Stimulated activated CD4-positive, alpha-beta T cell treated with anti-CD3 and anti-CD28 coated beads, TNF-alpha, amount 100 ng/mL, for 1 hour (primary cell): ENCODE results near the gene EPN1.

Source experiments
- DNase-seq, 3 donors: peaks; one replicate each; pipeline ENCODE4 v3.0.0-alpha.2; 2020; ENCODE audit warnings: low read depth in 3 of 3, low spot score in 1 of 3

Gene EPN1

DNA sequence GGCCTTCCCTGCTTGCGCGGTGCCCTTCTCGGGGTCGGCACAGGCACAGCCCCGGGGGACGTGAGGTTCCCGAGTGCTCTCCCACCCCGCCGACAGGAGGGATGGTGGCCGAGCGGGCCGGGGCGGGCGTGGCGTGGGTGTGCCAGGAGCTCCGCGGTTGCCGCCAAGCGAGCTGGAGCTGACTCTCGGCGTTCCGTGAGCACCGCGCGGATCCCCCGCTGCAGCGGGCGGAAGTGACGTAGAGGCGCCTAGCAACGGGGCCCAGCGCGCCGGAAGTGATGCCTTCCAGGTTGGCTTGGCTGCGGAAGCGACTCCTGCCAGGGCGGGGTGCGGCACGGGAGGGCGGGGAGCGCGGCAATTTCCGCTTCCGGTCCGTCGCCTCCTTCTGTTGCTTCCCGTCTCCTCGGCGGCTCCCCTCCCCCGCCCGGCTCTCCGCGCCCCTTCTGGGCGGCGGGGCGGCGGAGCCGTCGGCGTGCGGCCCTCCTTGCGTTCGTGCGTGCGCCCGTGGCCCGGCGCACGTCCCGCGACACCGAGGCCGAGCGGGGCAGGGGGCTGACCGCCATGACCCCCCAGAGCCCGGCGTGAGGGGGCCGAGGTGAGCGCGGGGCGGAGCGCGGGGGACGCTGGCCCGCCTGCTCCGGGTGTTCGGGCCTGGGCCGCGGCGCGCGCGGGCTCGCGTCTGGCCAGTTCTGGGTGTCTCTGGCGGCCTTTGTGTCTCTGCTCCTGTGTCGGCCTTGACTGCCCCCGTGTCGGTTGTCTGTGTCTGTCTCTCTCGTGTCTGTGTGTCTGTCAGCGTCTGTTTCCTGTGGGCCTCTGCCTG, at the start of gene EPN1:
Gene EPN1 (plus strand): TSS at position 386 of the 820 bp plus-strand sequence. CDS start 3,402 bp downstream, outside the sequence.
- DNase-seq: peak; percentile 93 to 96 (median 95)

DNA sequence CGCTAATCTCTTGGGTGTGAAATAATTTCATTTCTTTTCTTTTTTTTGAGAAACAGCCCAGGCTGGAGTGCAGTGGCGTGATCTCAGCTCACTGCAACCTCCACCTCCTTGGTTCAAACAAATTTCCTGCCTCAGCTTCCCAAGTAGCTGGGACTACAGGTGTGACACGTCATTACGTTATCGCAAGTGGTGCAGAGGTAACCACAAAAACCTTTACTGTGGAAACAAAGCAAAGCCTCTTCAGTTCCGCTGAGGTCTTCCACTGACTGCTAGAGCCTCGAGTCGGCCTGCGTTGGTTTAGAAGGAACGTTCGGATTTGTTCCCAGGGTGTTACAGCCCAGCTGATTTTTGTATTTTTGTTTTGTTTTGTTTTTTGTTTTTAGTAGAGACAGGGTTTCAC, 48.7 kb upstream of the EPN1 start:
- no peak for DNase-seq

DNA sequence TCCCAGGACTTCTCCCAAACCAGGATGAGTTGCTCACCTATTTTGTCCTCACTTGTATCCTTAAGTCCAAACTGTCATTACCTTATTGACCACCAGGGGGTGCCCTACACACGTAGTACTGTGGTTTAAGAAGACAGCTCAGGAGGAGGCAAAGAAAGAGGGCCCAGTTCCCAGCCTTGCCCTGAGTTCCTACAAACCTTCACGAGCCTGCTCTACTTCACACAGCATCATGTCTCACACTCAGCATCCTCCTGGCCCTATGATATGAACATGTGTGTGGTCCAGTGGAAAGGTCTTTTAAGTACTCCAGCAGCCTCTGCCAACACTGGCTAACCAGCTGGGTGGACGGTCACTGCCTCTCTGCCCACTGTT, 42.6 kb upstream of the EPN1 start:
- DNase-seq: peak in 2 of 3 donors; percentile 72 to 85

DNA sequence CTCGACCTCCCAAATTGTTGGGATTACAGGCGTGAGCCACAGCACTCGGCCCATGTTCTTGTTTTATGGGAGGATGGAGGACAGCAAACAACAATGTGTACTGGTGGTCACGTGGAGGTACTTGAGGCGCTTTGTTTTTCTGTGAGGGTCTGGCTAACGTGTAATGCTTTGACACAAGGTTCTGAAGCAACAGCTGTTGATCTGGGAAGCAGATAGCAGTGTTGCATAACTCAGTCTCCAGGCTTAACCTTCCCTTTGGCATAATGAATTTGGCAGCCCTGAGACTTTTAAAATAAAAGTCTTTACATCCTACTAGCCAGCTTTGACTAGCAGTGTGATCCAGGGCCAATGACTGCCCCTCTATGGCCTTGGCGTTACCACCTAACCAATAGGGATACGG, 41.2 kb upstream of the EPN1 start:
- no peak for DNase-seq

DNA sequence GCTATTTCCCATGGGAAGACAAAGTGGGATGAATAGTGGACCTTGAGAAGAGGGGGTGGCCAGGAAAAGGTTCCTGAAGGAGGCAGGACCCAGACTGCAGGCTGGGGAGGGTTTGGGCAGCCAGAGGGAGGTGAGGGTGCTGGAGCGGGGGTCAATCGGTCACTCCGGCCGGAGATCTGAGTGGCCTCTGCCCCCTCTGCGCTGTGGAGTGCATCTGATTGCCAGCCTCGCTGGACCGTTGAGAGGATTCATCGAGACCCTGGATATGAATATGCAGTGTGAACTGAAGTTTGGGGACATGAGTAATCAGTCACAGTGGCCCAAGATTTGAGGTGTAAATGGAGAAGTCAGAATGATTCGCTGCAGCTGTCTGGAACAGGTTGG, 39.7 kb upstream of the EPN1 start:
- no peak for DNase-seq

DNA sequence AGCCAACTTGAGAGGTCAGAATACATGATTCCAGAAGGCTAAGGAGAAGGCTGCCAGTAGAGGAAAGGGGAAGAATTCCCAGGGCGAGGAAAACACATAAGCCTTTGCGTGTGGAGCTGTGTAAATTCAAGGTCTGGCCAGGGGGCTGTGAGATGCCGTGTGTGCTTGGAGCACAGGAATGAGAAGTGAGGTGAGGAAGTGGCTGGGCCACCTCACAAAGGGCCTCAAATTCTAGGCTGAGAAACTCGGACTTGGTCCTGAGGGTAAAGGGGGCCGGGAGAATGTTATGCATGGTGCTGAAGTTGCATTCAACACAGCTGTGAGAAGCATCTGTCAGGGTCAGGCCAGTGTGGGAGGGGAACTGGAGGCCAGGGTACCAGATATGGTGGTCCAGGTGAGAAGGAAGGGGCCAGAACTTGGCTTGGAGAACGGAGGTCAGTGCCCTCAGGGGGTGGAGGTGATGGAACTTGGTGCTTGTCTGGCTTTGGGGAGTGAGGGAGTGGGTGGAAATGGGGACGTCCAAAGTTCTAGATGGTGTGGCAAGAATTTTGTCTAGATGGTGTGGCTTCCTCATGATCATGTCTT, 39.1 kb upstream of the EPN1 start:
- no peak for DNase-seq

DNA sequence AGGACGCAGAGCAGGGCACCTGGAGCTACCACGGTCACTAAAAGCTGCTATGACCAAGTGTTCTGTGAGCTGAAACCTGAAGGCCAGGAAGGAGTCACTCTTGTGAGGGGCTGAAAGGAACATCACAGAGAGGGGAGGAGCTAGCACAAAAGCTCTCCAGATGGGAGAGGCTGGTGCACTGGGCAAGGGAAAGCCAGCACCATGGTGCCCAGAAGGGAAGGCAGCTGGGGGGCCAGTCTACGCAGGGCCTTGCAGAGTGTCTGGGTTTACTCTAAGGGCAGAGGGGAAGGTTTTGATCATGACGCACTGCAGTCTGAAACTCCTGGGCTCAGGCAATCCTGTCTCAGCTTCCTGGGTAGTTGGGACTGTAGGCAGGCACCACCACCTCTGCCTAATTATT, 38.3 kb upstream of the EPN1 start:
- DNase-seq: no peak

DNA sequence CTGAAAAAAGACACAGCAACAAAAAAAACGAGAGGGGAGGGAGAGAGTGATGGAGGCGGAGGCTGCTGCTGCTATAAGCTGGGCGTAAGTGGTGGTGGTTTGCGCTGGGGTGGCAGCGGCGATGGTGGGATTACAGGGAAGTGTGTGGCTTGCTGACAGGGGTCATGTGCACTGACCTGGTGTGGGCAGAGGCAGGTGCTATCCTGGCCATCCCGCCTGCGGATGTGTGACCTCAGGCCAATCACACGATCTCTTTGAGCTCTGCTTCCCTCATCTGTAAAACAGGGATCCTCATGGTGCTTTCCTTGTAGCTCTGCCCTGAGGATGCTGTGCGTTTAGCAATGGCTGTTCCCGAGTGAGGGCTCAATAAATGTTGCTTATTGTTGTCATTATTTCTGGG, 37.5 kb upstream of the EPN1 start:
- DNase-seq: no peak

DNA sequence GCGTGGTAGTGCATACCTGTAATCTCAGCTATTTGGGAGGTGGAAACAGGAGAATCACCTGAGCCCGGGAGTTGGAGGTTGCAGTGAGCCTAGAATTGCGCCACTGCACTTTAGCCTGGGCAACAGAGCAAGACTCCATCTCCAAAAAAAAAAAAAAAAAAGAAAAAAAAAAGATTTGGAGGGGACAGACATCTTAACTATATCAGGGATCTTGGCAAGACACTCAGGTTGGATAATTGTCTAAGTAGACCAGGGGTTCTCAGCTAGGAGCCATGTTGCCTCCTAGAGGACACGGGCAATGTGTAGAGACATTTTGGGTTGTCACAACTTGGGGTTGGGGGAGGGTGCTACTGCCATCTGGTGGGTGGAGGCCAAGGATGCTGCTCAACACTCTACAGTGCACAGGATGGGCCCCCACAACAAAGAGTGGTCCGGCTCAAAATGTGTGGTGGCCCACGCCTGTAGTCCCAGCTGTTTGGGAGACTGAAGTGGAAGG, 36.1 kb upstream of the EPN1 start:
- DNase-seq: no peak

DNA sequence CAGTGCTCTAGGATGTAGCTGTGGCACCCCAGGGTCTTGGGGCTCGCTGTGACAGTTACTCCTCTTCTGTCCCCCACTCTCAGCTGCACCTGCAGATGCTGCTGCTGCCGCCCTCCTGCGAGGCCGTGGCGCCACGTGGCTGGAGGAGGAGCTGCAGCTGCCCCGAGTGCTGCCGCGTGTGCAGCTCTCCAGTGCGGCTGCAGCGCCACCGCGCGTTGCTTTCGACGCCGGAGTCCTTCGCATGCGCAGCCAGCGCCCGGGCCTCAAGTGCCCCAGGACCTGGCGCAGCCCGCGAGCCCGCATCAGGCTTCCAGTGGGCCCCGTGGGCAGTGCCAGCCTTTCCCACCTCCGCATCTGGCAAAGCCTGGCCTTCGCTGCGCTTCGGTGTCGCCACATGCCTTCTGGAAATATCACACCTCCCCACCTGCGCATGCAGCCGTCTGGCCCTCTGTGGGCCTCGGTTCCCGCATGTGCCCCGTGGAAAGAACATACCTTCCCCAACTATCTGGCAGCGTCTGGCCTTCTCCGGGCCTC, 34.9 kb upstream of the EPN1 start:
- peak in 2 of 3 donors; percentile 51 to 54 for DNase-seq

DNA sequence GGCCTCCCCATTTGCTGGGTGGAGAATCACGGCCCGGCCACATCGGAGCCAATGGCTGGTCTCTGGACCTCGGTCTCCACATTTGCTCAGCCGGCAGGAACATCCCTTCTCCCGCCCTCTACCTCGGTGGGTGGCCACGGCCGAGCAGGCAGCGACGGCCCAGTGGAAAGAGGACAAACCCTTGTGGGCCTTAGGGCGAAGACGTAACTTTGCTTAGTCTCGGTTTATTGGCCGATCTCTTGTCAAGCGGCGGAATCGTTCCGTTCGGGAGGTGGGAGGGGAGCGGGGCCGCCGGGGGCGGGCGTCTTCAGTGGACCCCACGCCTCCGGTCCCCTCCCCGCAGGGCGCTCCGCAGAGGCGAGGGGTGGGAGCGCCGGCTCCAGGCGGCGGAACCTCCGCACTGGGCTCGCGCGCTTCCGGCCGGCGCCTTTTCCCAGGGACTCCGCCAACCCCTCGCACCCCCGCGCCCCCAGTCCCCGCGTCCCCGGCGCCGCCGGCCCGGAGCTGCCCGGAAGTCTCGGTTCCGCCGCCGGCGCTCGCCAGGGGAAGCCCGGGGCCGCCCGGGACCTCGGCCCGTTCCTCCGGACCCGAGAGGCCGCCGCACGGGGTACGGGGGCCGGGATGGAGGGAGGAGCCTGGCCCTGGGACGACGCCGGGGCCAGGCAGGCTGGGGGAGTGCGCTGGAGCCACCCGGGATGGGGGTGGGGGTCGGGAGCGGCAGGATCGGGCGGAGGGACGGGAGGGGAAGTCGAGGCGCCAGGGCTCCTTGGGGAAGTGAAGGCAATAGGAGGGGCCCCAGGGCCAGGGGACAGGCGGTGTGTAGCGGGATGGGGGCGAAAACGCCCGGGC, 34.2 kb upstream of the EPN1 start, which contains the start of gene ZNF580:
Gene ZNF580 (plus strand): TSS at position 426 of the 849 bp plus-strand sequence. CDS start 1,507 bp downstream, outside the sequence.
- peak in 1 of 3 donors; percentile 64 for DNase-seq

DNA sequence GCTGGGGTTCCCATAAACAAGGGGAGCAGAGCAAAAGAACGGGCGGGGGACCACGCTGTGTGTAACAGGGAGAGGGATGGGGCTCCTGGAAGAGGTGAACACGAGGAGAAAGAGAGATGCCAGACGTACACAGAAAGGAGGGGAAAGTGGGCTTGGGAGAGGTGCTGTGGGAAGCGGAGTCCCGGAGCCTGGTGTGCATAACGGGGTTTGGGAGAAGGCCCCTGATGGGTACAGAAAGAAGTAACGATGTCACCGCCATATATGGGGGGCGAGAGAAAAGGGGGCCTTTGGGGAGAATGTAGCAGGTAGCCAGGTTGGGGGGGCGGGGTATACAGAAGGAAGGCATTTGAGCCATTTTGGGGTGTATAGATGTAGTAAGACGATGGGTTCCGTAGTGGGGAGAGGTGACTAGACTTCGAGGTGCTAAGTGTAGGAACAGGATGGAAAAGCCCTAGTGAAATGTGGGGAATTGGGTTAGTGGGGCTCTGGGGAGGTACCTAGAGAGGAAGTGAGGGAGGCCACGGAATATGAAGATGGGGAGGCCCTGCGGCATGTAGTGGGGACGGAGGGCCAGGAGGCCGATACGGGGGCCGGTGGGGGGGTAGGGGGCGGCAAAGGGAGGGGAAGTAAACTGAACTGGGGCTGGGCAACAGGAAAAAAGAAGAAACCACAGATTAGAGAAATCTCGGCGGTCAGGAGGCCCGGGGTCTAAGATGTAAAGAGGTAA, 33.4 kb upstream of the EPN1 start:
- no peak for DNase-seq

DNA sequence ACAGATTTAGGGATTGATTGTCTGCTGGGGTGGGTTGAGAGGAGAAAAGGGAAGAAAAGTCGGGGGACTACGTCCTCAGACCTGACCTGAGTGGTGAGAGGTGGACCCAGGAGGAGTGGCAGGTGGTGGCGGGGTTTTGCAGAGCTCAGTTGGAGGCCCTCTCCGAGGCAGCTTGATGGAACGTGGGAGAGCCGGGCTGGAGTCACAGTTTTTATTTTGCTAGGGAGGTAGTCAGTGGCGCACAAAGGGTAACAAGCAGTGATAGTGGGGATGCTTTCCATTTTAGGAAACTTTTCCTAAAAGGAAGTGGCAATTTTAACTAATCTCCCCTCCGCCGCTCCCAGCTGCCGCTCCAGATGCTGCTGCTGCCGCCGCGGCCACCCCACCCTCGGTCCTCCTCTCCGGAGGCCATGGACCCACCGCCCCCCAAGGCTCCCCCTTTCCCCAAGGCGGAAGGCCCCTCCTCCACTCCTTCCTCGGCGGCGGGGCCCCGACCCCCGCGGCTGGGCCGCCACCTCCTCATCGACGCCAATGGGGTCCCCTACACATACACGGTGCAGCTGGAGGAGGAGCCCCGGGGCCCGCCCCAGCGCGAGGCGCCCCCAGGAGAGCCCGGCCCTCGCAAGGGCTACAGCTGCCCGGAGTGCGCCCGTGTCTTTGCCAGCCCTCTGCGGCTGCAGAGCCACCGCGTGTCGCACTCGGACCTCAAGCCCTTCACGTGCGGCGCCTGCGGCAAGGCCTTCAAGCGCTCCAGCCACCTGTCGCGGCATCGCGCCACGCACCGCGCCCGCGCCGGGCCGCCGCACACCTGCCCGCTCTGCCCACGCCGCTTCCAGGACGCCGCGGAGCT, 32.6 kb upstream of the EPN1 start:
- DNase-seq: no peak

DNA sequence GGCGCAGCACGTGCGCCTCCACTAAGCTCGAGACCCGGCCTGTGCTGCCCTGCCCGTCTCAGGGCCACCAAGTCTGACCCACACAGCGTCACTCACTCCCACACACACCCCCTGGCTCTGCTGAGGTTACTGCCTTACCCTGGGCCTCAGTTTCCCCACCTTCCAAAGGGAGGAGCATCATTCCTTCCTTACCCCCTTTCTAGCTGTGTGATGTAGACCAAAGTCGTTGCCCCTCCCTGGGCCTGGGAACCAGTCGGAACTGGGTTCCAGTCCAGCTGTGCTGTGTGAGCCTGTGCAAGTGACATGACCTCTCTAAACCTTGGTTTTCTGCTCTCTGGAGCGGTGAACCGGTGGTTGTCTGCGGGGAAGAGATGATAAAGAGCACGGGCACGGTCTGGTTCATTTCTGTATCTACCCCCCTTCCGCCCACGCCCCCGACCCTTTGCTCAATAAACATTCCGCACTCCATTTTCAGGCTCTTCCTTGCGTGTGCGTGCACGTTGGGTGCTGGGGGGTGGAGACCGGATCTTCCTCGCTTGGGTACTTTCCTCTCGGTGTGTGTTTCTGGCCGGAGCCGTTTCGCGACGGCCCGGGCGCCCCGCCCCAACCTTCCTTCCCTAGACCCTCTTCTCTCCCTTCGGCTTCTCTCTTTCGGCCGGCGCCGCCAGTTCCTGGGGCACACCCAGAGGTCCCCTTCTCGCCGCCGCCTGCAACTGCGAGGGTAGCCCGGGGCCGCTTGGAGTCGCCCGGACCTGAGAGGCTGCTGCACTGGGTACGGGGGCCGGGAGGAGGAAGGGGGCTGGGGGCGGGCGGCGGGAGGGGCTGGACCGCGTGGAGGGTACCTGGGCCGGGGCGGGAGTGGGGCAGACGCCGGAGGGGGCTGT, 31.8 kb upstream of the EPN1 start, which contains the start of gene ZNF581:
Gene ZNF581 (plus strand): TSS at position 647 of the 884 bp plus-strand sequence. CDS start 923 bp downstream, outside the sequence.
- peak in 2 of 3 donors; percentile 63 to 76 for DNase-seq

DNA sequence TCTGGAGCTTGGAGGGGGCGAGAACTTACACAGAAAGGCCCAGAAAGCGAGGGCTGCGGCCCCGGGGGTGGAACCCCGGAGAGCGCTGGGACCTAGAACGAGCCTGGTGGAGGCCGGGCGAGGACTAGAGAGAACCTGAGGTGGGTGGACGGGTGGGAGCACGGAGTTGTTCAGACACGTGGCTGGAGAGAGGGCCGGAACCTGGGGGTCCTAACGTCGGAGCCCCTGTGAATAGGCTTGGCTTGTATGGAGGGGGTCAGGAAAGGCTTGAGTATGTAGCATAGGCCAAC, 31.2 kb upstream of the EPN1 start:
- DNase-seq: no peak

DNA sequence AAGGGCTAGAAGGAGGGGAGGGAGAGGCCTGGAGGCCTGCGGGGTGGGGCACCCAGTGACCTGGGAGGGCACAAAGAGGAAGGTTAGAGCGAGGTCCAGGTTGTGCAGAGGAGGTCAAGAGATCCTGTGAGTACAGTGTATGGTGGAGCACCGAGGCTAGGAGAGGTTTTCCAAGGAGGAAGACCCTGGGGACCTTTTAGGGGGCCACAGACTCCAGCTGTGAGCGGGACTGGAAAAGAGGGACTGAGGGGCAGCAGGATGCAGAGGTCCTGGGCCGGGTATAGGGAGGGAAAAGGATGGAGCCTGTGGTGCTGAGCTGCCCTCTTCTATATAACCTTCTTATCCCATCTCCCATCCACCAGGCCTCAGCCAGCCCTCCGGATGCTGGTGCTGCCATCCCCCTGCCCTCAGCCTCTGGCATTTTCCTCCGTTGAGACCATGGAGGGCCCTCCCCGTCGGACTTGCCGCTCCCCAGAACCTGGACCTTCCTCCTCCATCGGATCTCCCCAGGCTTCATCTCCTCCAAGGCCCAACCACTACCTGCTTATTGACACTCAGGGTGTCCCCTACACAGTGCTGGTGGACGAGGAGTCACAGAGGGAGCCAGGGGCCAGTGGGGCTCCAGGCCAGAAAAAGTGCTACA, 30.7 kb upstream of the EPN1 start:
- no peak for DNase-seq

DNA sequence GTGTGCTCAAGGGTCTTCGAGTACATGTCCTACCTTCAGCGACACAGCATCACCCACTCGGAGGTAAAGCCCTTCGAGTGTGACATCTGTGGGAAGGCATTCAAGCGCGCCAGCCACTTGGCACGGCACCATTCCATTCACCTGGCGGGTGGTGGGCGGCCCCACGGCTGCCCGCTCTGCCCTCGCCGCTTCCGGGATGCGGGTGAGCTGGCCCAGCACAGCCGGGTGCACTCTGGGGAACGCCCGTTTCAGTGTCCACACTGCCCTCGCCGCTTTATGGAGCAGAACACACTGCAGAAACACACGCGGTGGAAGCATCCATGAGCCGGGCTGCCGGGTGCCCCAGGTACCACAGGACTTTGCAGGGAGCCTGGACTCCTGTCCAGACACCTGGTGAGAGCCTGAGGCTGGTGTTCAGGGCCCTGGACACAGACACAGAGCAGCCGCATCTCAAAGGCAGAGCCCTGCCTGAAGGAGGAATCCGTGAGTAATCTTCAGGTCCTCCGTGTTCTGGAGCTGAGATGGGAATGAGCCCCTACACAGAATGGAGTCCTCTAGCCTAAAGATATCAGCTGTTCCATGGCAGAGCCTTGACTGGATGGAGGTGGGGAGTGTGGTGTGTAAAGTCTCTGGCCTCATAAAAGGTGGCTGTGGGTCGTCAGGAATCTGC, 30.0 kb upstream of the EPN1 start:
- DNase-seq: no peak

DNA sequence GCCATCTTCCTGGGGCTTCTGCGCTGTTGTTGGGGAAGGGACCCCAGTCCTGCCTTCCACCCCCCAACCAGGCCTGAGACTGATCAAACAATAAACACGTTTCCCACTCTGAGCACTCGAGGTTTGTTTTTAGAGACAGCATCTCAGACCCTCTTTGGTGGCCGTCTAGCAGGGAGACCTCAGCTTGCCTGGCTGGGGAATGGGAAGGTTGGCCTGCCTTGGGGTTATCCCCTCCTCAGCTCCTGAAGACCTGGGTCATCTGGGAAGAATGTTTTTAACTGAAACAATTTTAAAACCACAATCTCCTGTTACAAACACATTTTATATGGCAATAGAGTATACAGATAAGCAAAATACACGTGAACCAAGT, 29.5 kb upstream of the EPN1 start:
- DNase-seq: no peak
